ENCODE results near the gene TTLL1.

TTLL1 gene

GRCh38 chr22:43066844-43067385, 22.3 kb downstream of the TTLL1 start:
- H3K4me3 ChIP-seq = no peak overlapping the region

GRCh38 chr22:43066134-43066533, 23.1 kb downstream of the TTLL1 start:
- no peak for DNase-seq (ENCODE audit: low spot score)
- no peak overlapping the region for H3K27ac ChIP-seq
- TF ChIP-seq CTCF (IDR thresholded peaks at IDR 0.05) = no peak
- H3K4me3 ChIP-seq = no peak overlapping the region

More at GRCh38 chr22:43066844-43067385, 22.3 kb downstream of the TTLL1 start:
- H3K27ac ChIP-seq = no peak overlapping the region
- no peak for TF ChIP-seq CTCF (IDR thresholded peaks at IDR 0.05)
- DNase-seq (ENCODE audit: low spot score) = no peak

- Histone ChIP-seq H3K27ac (no peak overlapping the region), H3K4me3 (no peak overlapping the region)
- no peak for DNase-seq (ENCODE audit: low spot score)
- no peak for TF ChIP-seq CTCF (IDR thresholded peaks at IDR 0.05)
Measured at GRCh38 chr22:43060183-43060582, 29.0 kb downstream of the TTLL1 start.

GRCh38 chr22:43057641-43058040, 31.6 kb downstream of the TTLL1 start:
- TF ChIP-seq CTCF (IDR thresholded peaks at IDR 0.05) = no peak
- DNase-seq (ENCODE audit: low spot score) = no peak
- no peak overlapping the region for H3K27ac ChIP-seq
- H3K4me3 ChIP-seq = no peak overlapping the region

GRCh38 chr22:43053176-43053575, 36.0 kb downstream of the TTLL1 start:
- TF ChIP-seq CTCF (IDR thresholded peaks at IDR 0.05) = no peak
- Histone ChIP-seq H3K27ac (no peak overlapping the region), H3K4me3 (no peak overlapping the region)
- DNase-seq (ENCODE audit: low spot score) = no peak

- TF ChIP-seq CTCF (IDR thresholded peaks at IDR 0.05) = no peak
- no peak for DNase-seq (ENCODE audit: low spot score)
- Histone ChIP-seq H3K27ac (no peak overlapping the region), H3K4me3 (no peak overlapping the region)
Measured at GRCh38 chr22:43050995-43051394, 38.2 kb downstream of the TTLL1 start.

DNA sequence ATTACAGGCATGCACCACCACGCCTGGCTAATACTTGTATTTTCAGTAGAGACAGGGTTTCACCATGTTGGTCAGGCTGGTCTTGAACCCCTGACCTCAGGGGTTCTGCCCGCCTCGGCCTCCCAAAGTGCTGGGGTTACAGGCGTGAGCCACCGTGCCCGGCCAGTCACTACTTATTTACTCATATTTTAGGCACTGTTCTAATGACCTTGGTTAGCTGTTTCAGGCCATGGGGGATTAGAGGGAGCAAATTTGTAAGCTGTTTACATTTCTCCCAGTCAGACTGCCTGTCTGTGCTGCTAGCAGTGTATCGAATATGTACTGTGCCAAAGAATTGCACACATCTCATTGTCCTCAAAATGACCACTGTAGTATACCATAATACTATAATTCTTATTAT, 41.6 kb downstream of the TTLL1 start:
- DNase-seq (ENCODE audit: low spot score) = no peak
- Histone ChIP-seq H3K4me3 (no peak overlapping the region), H3K27ac (no peak overlapping the region)
- TF ChIP-seq CTCF (IDR thresholded peaks at IDR 0.05) = no peak

Measured in coronary artery (tissue), 2 donors.